Astrocyte (in vitro differentiated cells and primary cell): ENCODE measurements around the gene CNTN5.

Experiments used
- CTCF ChIP-seq: IDR thresholded peaks from 2 replicates; pipeline ENCODE4 v1.5.1; 2011; ENCODE audit warnings: low read depth, mild to moderate bottlenecking, inconsistent platforms, low read length, moderate library complexity; ENCODE audit not compliant: insufficient read depth
- EZH2 ChIP-seq: IDR thresholded peaks from 2 replicates; pipeline ENCODE4 v1.6.1; 2012; ENCODE audit warnings: mild to moderate bottlenecking, low read length, inconsistent platforms; ENCODE audit not compliant: insufficient read depth

GRCh38 chr11:99065121-99065520 is 44.4 kb downstream of the CNTN5 start:
- no peak for TF ChIP-seq CTCF
- no peak for TF ChIP-seq EZH2
